Measurements from ENCODE around the gene PLAC9. TPM values are rescaled to one million over a fixed set of nuclear protein-coding genes. Genes with fewer than 3 reads are reported as not detected.

Gene PLAC9
- total and polyA plus RNA-seq, 12 donors, result 1.8 to 67.6 (median 24.0) TPM

DNA sequence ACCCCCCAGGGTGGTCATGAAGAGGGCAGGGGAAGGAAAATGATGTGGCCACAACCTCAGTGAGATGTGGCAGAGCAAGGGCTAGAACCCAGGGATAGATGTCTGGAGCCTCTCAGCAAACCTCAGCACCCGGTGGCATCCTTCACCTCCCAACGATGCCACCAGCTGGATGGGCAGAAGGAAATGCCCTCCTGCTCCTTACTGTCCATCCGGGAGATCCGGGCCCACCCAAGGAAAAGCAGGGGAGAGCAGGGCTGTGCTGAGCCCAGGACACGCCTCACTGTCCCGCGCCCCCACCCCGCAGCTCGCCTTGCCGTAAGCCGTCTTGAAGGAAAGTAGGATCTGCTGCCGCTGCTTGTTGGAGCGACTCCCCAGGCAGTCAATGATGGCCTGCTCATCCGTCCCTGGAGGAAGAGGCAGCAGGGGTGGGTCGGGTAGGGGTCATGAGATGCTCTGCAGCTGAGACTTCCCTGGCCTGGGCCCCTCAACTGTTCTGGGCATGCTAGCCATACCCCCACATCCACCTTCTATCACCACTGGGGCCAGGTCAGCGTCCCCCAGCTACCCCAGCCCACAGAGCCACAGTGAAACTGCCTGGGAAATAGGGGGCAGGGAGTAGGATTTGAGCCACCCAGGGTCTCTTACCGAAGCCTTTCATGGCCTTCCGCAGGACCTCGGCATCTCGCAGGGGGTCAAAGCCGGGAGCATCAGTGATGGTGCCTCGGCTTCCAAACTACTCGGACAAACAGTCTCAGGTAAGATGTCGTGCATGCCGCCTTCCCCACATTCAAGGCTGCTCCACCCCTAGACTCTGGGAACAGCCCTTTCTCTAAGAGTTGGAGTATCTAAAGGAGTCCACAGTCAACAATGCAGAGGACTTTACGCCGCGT, 34.3 kb downstream of the PLAC9 start:
- H3K27ac ChIP-seq, result peak overlapping the region in 1 of 5 donors; percentile 48
- H3K27me3 ChIP-seq, result no peaks in the 10 kb centered on the region
- no peak overlapping the region for H3K4me3 ChIP-seq
- no peaks in the 10 kb centered on the region for H3K4me1 ChIP-seq (replicated peaks in 1 of 2)
- no peak for DNase-seq
- H3K36me3 ChIP-seq (replicated peaks in 1 of 2), result peaks cover 0 to 21% of the 10 kb centered on the region in 2 donors
- no peak for TF ChIP-seq POLR2A (IDR thresholded peaks at IDR 0.05)
- TF ChIP-seq CTCF (IDR thresholded peaks at IDR 0.05), result no peak
- intact Hi-C loops (cut with DNase I), result no loop called here
- 93 to 95% (median 94%) methylated on average over 19 to 28 of the region's 28 CpGs for WGBS, 4 donors
- H3K9me3 ChIP-seq (replicated peaks in 1 of 3), result no peaks in the 10 kb centered on the region

GRCh38 chr10:80167471-80168161, 35.1 kb downstream of the PLAC9 start:
- Histone ChIP-seq H3K36me3 (replicated peaks in 1 of 2) (peaks cover 0 to 26% of the 10 kb centered on the region in 2 donors), H3K27me3 (no peaks in the 10 kb centered on the region), H3K9me3 (replicated peaks in 1 of 3) (no peaks in the 10 kb centered on the region), H3K4me3 (no peak overlapping the region), H3K4me1 (replicated peaks in 1 of 2) (no peaks in the 10 kb centered on the region), H3K27ac (peak overlapping the region in 1 of 5 donors; percentile 71)
- no peak for DNase-seq
- TF ChIP-seq POLR2A (IDR thresholded peaks at IDR 0.05), result no peak
- TF ChIP-seq CTCF (IDR thresholded peaks at IDR 0.05), result no peak
- 81 to 84% (median 82%) methylated on average over 8 of the region's 8 CpGs for WGBS, 4 donors
- intact Hi-C loops (cut with DNase I), result no loop called here

DNA sequence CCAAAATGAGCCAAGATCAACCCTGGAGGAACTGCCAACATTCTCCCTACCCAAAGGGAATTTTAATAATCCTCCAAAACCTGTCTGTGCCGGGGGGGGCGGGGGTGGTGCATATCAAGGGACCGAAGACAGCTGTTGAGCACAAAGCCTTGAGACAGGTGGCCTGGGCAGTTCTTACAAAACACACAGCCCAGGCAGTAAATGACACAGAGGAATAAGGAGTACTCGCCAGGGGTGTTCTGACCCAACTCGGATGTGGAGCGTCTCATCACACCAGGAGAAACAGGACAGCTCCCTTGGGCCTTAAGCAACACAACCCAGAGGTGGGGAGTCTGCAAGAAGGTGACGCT, 35.6 kb downstream of the PLAC9 start:
- H3K36me3 ChIP-seq (replicated peaks in 1 of 2), result peaks cover 0 to 23% of the 10 kb centered on the region in 2 donors
- H3K4me1 ChIP-seq (replicated peaks in 1 of 2), result no peaks in the 10 kb centered on the region
- TF ChIP-seq CTCF (IDR thresholded peaks at IDR 0.05) (no peak), POLR2A (IDR thresholded peaks at IDR 0.05) (no peak)
- WGBS, 4 donors, result 76 to 91% (median 85%) methylated on average over 7 of the region's 7 CpGs
- H3K27me3 ChIP-seq, result no peaks in the 10 kb centered on the region
- intact Hi-C loops (cut with DNase I), result no loop called here
- DNase-seq, result no peak
- no peak overlapping the region for H3K4me3 ChIP-seq
- H3K27ac ChIP-seq, result peak overlapping the region in 1 of 5 donors; percentile 71
- H3K9me3 ChIP-seq (replicated peaks in 1 of 3), result no peaks in the 10 kb centered on the region

DNA sequence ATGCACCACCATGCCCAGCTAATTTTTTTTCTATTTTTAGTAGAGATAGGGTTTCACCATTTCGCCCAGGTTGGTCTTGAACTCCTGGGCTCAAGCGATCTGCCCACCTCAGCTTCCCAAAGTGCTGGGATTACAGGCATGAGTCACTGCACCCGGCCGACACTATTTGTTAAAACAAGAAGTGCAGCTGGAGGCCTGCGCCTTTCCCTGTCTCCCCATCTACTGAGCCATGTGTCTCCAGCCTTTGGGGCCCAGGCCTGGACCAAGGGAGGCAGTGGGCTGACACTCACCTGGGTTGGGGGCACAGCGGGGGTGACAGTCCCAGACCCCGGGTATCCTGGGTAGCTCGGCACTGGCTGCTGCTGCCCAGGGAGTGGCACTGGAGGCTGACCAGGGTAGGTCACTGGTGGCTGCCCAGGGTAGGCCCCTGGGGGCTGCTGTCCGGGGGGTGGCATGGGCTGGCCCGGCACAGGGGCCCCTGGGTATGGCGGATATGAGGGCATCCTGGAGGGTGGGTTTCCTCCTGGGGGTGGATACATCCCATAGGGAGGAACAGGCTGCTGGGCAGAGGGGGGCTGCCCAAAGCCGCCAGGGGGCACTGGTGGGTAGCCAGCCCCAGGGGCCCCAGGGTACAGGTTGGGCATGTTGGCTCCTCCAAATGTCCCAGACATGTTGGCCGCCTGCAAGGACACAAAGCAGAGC, 36.3 kb downstream of the PLAC9 start:
- no peaks in the 10 kb centered on the region for H3K4me1 ChIP-seq (replicated peaks in 1 of 2)

More for the DNA sequence above, 36.3 kb downstream of the PLAC9 start:
- intact Hi-C loops (cut with DNase I), result no loop called here
- TF ChIP-seq POLR2A (IDR thresholded peaks at IDR 0.05) (no peak), CTCF (IDR thresholded peaks at IDR 0.05) (no peak)
- no peaks in the 10 kb centered on the region for H3K9me3 ChIP-seq (replicated peaks in 1 of 3)
- WGBS, 4 donors, result 53 to 91% (median 89%) methylated on average over 2 to 13 of the region's 13 CpGs
- DNase-seq, result no peak
- H3K27me3 ChIP-seq, result no peaks in the 10 kb centered on the region
- H3K36me3 ChIP-seq (replicated peaks in 1 of 2), result peaks cover 0 to 18% of the 10 kb centered on the region in 2 donors
- peak overlapping the region in 1 of 5 donors; percentile 29 for H3K27ac ChIP-seq
- no peak overlapping the region for H3K4me3 ChIP-seq
